GM12878 (cell line): ENCODE measurements around the gene GJD3. TPM values are rescaled to one million over a fixed set of nuclear protein-coding genes. Genes with fewer than 3 reads are reported as not detected.
"Not testable (repeated sequence)": the region's sequence is repeated elsewhere in the genome, so short reads cannot be mapped to it uniquely, and the experiment has no call there.

Experiments
- ATAC-seq: fragments of 200-7000 bp; cut with Tn5 transposase; 3 replicates; pipeline ENCODE4 v1.9.1; 2020; ENCODE audit warnings: mild to moderate bottlenecking, moderate library complexity
- BruUV-seq: library from RNA; stranded (reverse); fragments of 400-500 nt; replicated peaks from 2 replicates; lab custom pipeline; 2021; lab: Mats Ljungman, UMichigan
- CTCF ChIA-PET: fragments of 300-600 bp; sonication (Branson Sonifier 250); formaldehyde crosslinking; extraction: SDS; loops from one replicate; lab custom pipeline; 2021; ENCODE audit warnings: inconsistent platforms; lab: Yijun Ruan, JAX
- POLR2A ChIA-PET: fragments of 350-600 bp; formaldehyde crosslinking; extraction: SDS; loops from one replicate; lab custom pipeline; 2021; ENCODE audit warnings: inconsistent platforms; lab: Charles Lee
- RAD21 ChIA-PET: fragments of 300-600 bp; sonication (Branson Sonifier 250); formaldehyde crosslinking; loops from one replicate; lab custom pipeline; 2023; ENCODE audit warnings: antibody characterized with exemption; ENCODE audit not compliant: unreplicated experiment; lab: Charles Lee
- SMC1A ChIA-PET: fragments of 300-600 bp; sonication (Branson Sonifier 250); formaldehyde crosslinking; loops from one replicate; lab custom pipeline; 2023; ENCODE audit not compliant: unreplicated experiment, uncharacterized antibody; lab: Charles Lee
- DNase-seq: peaks from one replicate; pipeline ENCODE4 v3.0.0-alpha.2; 2011; ENCODE audit warnings: low read depth, low spot score
- FAIRE-seq: peaks from 3 replicates; lab custom pipeline; 2011; peaks lifted over from hg19 to GRCh38; lab: Jason Lieb, UNC
- H2AFZ ChIP-seq: 2 replicates; pipeline ENCODE4 v1.6.0; 2011; ENCODE audit warnings: low read depth, low read length, control low read depth; ENCODE audit not compliant: control insufficient read depth
- H3K27ac ChIP-seq: 2 replicates; pipeline ENCODE4 v1.5.1; 2011; ENCODE audit warnings: control low read depth; ENCODE audit not compliant: control insufficient read depth, insufficient read depth
- H3K27me3 ChIP-seq, 2 experiments: replicated peaks in 1 of 2; 2 replicates each; pipeline versions ENCODE4 v1.6.0 to v1.6.1; 2011; ENCODE audit warnings: low read length in 1 of 2; ENCODE audit not compliant: control insufficient read depth in 2 of 2, insufficient read depth in 2 of 2
- H3K36me3 ChIP-seq, 2 experiments: 2 replicates each; pipeline ENCODE4 v1.5.1; 2011; ENCODE audit warnings: low read length in 1 of 2; ENCODE audit not compliant: control insufficient read depth in 2 of 2, insufficient read depth in 2 of 2
- H3K4me1 ChIP-seq: 2 replicates; pipeline ENCODE4 v1.6.1; 2011; ENCODE audit warnings: mild to moderate bottlenecking, low read length, moderate library complexity, mixed read lengths; ENCODE audit not compliant: control insufficient read depth, insufficient read depth
- H3K4me2 ChIP-seq: 2 replicates; pipeline ENCODE4 v1.6.0; 2011; ENCODE audit warnings: control low read depth; ENCODE audit not compliant: control insufficient read depth, insufficient read depth
- H3K4me3 ChIP-seq: fragments of 200-600 bp; sonication (generic); 2 replicates; pipeline ENCODE4 v1.5.1; 2016
- H3K79me2 ChIP-seq: 2 replicates; pipeline ENCODE4 v1.6.0; 2011; ENCODE audit warnings: low read length; ENCODE audit not compliant: control insufficient read depth, insufficient read depth
- H3K9ac ChIP-seq: 2 replicates; pipeline ENCODE4 v1.8.0; 2011; ENCODE audit warnings: low read length, control low read depth, mixed read lengths; ENCODE audit not compliant: control insufficient read depth, insufficient read depth
- H3K9me3 ChIP-seq: replicated peaks from 3 replicates; pipeline ENCODE4 v1.5.1; 2011; ENCODE audit warnings: mild to moderate bottlenecking, low read length; ENCODE audit not compliant: control insufficient read depth, insufficient read depth
- H4K20me1 ChIP-seq: 2 replicates; pipeline ENCODE4 v1.6.0; 2011; ENCODE audit not compliant: control insufficient read depth, insufficient read depth
- BCL11A ChIP-seq: IDR thresholded peaks from 2 replicates; pipeline ENCODE4 v1.6.1; 2011; ENCODE audit warnings: low read depth, low read length
- HDAC6 ChIP-seq: fragments of 200-600 bp; sonication (generic); IDR thresholded peaks from one replicate; pipeline ENCODE4 v1.8.0; 2017; ENCODE audit warnings: antibody characterized with exemption; ENCODE audit not compliant: unreplicated experiment
- MTA3 ChIP-seq: IDR thresholded peaks from 2 replicates; pipeline ENCODE4 v1.6.1; 2012; ENCODE audit warnings: low read length, inconsistent platforms, borderline replicate concordance
- MYC ChIP-seq: IDR thresholded peaks from 2 replicates; pipeline ENCODE4 v1.6.1; 2011; ENCODE audit warnings: mild to moderate bottlenecking, low read length, moderate library complexity, inconsistent platforms; ENCODE audit not compliant: insufficient read depth, insufficient replicate concordance, insufficient read length, severe bottlenecking
- RAD21 ChIP-seq: IDR thresholded peaks from 2 replicates; pipeline ENCODE4 v1.6.1; 2011; ENCODE audit warnings: mild to moderate bottlenecking, low read depth, low read length, moderate library complexity; ENCODE audit not compliant: insufficient read depth
- RUNX3 ChIP-seq: IDR thresholded peaks from 2 replicates; pipeline ENCODE4 v1.6.1; 2012; ENCODE audit warnings: low read length, inconsistent platforms
- SIN3A ChIP-seq: IDR thresholded peaks from 2 replicates; pipeline ENCODE4 v1.6.1; 2012; ENCODE audit warnings: low read depth, low read length, improper control_type of control experiment
- WGBS: methylation state at CpG from one replicate; pipeline ENCODE4 v1.1.6; 2016; ENCODE audit warnings: low lambda C conversion rate; ENCODE audit not compliant: insufficient replicate concordance, insufficient coverage; ENCODE audit errors: missing lambda C conversion rate; 5-methylcytosine and 5-hydroxymethylcytosine counted together
- in situ Hi-C: fragments of 300-500 bp; cut with MboI; formaldehyde crosslinking; loops from 9 replicates; pipeline ENCODE4 v1.14.3; 2018; ENCODE audit warnings: mixed read lengths
- intact Hi-C: fragments of 100-400 bp; cut with micrococcal nuclease; formaldehyde crosslinking; loops from one replicate; pipeline ENCODE4 v1.14.2; 2022; ENCODE audit not compliant: unreplicated experiment
- polyA plus RNA-seq, 11 experiments: library from polyadenylated mRNA; depleted of rRNA in 4 of 11; unstranded in 6 of 11; stranded (reverse) in 5 of 11; fragments of >200 nt; fragmentation: Nextera tagmentation in 4 of 11; fragmentation: Illumina TruSeq in 1 of 11; extraction: Ambion mirVana in 4 of 11; extraction: Trizol in 1 of 11; gene quantifications; 1 replicate in 1 of 11; 2 replicates in 10 of 11; pipeline versions ENCODE4 v1.2.1 to v1.2.3, GENCODE V29; 2011 to 2016; ENCODE audit warnings: inconsistent platforms in 2 of 11, missing spikeins in 2 of 11, low read depth in 1 of 11
- total RNA-seq, 4 experiments: library from RNA; depleted of rRNA in 3 of 4; stranded (reverse); fragments of >200 nt in 3 of 4; fragmentation: Illumina TruSeq in 1 of 4; extraction: Trizol in 1 of 4; gene quantifications; 2 replicates each; pipeline versions ENCODE4 v1.2.1 to v1.2.3, GENCODE V29; 2013 to 2021

Gene GJD3
- total and polyA plus RNA-seq, 10 of the 15 experiments (the other 5 are each of a cell fraction or from before 2014, with no cell fraction given) = 1.6 TPM; not detected in 9

DNA sequence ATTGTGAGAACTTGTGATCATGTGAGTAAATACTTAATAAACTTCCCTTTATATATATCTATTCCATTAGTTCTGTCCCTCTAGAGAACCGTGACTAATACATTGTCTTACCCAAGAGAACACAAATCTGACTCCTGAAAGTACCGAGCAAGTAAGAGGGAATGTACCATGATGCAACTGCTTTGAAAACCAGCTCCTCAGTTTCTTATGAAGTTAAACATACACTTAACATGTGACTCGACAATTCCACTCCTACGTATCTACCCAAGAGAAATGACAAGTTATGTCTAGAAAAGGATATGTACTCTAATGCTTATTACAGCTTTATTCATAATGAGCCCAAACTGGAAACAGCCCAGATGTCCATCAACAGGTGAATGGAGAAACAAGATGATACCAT, 8.8 kb upstream of the GJD3 start:
- in situ Hi-C loops (no loop called here), intact Hi-C loops (no loop called here)
- ChIA-PET SMC1A (interaction anchor here (1.8 kb wide), 1 partner anchor 159 kb away, joined by 7 read pairs; no protein-coding TSS in a partner anchor), CTCF (interaction anchor here (2.0 kb wide), 1 partner anchor 44 kb away, joined by 5 read pairs; the partner anchor contains the start of gene TOP2A), POLR2A (interaction anchor here (1.0 kb wide), 1 partner anchor 20 kb away, joined by 7 read pairs; no protein-coding TSS in a partner anchor), RAD21 (interaction anchor here (1.1 kb wide), 1 partner anchor 160 kb away, joined by 3 read pairs; no protein-coding TSS in a partner anchor)
- FAIRE-seq (no peak), ATAC-seq (no peak), DNase-seq (no peak)
- Histone ChIP-seq H3K4me2 (no peak overlapping the region), H3K27ac (no peak overlapping the region), H3K4me1 (no peaks in the 10 kb centered on the region), H3K79me2 (no peaks in the 10 kb centered on the region), H3K9ac (no peak overlapping the region), H4K20me1 (no peaks in the 10 kb centered on the region), H3K36me3 (no peaks in the 10 kb centered on the region), H3K4me3 (no peak overlapping the region), H3K9me3 (peaks cover 1% of the 10 kb centered on the region; the same call in 1 of the 3 replicates), H2AFZ (no peak overlapping the region), H3K27me3 (no peaks in the 10 kb centered on the region)
- TF ChIP-seq HDAC6 (no peak), RUNX3 (no peak), SIN3A (no peak), MYC (no peak), RAD21 (no peak), BCL11A (no peak), MTA3 (no peak)
- 29% methylated on average over 4 of the region's 4 CpGs for WGBS
- no TSS peak for BruUV-seq

DNA sequence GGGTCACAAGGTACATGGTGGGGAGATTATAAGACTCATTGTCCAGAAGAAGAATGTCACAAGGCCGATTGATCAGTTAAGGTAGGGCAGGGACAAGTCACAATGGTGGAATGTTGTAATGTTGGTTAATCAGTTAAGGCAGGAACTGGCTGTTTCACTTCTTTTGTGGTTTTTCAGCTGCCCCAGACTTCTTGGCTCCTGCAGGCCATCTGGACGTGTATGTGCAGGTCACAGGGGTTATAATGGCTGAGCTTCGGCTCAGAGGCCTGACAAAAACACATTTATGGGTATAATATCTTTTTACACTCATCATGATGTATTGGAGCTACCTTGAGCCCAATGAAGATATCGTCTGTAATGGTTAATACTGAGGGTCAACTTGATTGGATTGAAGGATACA, 8.1 kb upstream of the GJD3 start:
- in situ Hi-C loops, FAIRE-seq: not testable (repeated sequence)

More for the DNA sequence above, 8.1 kb upstream of the GJD3 start:
- ChIA-PET SMC1A (interaction anchor here (1.3 to 1.8 kb wide), 2 partner anchors 16 to 159 kb away, joined by 4 to 7 read pairs; no protein-coding TSS in a partner anchor), CTCF (interaction anchor here (0.6 to 2.0 kb wide), 3 partner anchors 9 to 45 kb away, joined by 3 to 5 read pairs (median 3); partner anchors contain the start of gene TOP2A), RAD21 (interaction anchor here (1.1 kb wide), 1 partner anchor 160 kb away, joined by 3 read pairs; no protein-coding TSS in a partner anchor), POLR2A (interaction anchor here (1.0 kb wide), 1 partner anchor 21 kb away, joined by 7 read pairs; no protein-coding TSS in a partner anchor)
- H3K79me2 ChIP-seq, H3K27ac ChIP-seq, H3K36me3 ChIP-seq, ATAC-seq, H3K9me3 ChIP-seq, H4K20me1 ChIP-seq, H3K4me2 ChIP-seq, H2AFZ ChIP-seq, BruUV-seq, H3K9ac ChIP-seq, H3K4me1 ChIP-seq, intact Hi-C loops, H3K4me3 ChIP-seq, DNase-seq, H3K27me3 ChIP-seq: not testable (repeated sequence)
- WGBS = 31% methylated on average over 4 of the region's 4 CpGs
